Dermis blood vessel endothelial cell (primary cell): ENCODE data around the gene PICALM. TPM values are rescaled to one million over a fixed set of nuclear protein-coding genes. Genes with fewer than 3 reads are reported as not detected.

Experiments used
- DNase-seq: peaks from one replicate; pipeline ENCODE4 v3.0.0; 2010
- total RNA-seq: library from RNA; depleted of rRNA; stranded (reverse); fragments of >200 nt; gene quantifications from 2 replicates; pipeline ENCODE4 v1.2.3, GENCODE V29; 2014

PICALM gene
- total RNA-seq, 1 donor from 2014 or later: 240 TPM

GRCh38 chr11:86046116-86046515 is 22.8 kb downstream of the PICALM start:
- no peak for DNase-seq

DNA sequence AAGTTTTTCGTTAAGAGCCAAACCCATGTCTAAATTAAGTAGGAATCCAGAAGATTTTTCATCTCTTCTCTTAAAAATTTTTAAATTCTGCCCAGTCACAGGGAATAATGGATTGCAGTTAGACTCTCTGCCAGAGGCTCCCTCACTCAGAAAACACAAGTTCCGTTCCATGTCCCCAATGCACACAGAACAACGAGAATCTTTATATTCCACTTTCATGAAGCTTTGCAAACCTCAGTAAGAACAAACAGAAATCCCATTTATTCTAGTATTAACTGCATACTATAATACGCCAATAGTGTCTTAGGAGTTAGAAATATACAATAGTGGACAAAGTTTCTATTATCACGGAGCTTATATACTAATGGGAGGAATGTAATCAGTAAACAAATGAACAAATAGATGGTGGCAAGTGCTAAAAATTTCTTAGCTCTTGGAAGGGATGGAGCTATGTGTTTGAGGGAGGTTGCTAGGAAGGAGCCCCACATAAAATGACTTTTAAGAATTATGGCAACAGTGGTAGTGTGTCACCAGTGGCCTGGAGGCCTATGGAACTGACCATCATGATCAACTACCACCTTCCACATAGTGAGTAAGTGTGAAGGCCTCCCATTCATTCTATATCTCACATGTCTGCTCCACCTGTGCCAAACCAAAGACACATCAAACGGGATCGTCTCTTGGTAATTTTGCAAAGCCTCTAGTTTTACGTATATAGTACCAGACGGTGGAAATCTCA is 24.9 kb downstream of the PICALM start:
- DNase-seq: no peak

DNA sequence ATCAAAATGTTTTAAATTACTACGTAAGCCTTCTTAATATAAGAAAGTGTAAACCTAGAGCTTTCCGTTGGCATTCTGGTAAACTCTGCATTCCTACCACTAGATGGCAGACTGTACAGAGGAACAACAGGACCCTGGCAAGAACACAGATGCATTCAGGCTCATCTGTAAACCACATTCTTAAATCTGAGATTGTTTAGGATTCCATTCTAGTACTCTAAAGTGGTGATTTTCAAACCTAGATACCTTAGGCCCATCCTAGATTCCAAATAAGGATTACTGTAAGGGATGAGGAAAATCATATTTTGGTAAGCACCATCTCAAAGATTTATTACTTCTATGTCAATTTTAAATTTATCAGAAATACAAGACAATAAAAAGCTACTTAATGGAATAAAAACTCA is 26.9 kb downstream of the PICALM start:
- DNase-seq: peak; percentile 94

GRCh38 chr11:86040919-86041850 is 27.7 kb downstream of the PICALM start:
- DNase-seq: no peak

- DNase-seq: no peak
Observed at GRCh38 chr11:86039094-86039493, 29.8 kb downstream of the PICALM start.

DNA sequence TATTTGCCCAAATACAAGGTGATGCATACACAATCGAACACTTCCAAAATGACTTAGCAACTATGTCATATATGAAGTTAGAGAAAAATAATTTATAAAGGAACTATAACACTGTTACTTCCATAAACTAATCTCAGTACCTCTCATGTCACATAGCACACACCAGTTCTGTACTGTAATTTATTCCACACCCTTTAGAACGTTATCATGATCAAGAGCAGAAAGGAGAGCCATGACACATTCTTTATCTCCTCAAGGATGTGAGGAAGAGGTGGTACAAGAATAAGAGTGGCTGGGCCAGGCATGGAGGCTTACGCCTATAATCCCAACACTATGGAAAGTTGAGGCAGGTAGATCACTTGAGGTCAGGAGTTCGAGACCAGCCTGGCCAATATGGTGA is 31.1 kb downstream of the PICALM start:
- no peak for DNase-seq

- DNase-seq: no peak
Observed at GRCh38 chr11:86035920-86036319, 33.0 kb downstream of the PICALM start.

GRCh38 chr11:86035164-86035563 is 33.7 kb downstream of the PICALM start:
- no peak for DNase-seq

DNA sequence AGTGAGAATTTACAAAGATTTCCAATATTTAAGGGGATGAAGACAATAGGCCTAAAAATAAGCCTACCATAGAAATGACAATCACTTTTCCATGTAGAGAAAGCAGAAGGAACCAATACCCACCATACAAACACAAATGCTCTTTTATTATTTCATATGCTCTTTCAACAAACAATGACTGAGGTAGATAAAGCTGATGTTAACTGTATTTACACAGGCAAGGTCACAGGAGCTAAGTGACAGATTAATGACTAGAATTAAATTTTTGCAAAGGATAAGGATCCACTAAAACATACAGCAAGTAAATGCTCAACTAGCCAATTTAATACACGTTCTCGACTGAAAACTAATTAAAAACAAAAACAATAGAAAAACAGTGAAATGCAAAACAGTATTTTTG is 34.2 kb downstream of the PICALM start:
- DNase-seq: no peak

DNA sequence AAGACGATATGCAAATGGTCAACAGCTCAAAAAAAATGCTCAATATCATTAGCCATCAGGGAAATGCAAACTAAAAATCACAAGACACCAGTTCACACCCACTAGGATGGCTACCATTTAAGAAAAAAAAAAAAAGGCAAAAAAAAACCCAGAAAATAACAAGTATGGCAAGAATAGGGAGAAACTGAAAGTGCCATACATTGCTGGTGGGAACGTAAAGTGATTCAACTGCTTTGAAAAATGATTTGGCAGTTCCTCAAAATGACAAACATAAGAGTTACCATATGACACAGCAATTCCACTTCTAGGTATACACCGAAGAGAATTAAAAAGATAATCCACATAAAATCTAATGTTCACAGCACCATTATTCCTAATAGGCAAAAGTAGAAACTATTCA is 47.5 kb downstream of the PICALM start:
- DNase-seq: no peak

DNA sequence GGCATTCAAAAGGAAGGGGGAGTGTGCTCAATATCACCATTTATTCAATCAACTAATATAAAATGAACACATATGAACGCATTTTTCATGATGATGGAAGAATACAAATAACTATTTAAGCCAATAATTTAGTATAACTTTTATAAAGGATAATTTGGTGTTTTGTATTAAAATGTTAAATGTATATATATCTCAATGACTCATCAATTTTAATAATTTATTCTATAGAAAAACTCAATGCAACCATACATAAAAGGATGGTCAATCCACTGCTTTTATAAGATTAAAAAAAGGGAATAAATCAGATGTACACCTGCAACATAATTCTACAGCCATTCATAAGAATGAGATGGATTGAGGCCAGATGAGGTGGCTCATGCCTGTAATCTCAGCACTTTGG is 50.6 kb downstream of the PICALM start:
- no peak for DNase-seq

DNA sequence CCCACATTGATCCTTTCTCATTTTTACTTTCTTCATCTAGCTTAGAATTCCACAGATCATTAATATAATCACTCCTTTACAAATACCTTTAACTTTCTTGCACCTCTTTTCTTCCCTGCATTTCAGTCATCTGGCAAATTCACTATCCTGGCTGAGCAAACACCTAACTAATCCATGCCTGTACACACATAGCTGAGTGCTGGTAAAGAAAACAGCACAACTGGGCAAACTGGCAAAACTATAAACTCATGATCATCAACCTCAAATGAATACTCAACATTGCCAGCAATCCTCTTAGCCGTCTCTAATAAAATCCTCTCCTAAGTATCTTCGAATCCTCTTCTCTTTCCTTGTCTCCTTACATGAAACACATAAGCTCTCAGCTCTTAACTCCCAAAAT is 52.4 kb downstream of the PICALM start:
- no peak for DNase-seq

DNA sequence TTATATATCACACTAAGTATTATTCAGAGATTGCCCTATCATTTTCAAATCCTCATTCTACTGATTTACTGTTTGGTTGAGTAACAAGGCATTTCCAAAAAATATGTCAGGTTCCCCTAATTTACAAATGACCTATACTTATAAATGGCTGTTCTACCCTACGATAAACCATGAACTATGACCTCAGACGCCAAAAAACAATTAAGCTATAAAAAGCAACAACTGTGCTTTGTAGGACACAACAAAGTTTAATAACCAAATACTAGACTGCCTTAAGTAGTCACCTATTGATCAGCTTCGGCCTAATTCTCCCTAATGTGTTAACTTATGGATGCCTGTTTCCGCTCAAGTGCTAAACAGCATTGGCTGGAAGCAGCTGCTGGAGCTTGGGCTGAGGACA is 53.2 kb downstream of the PICALM start:
- DNase-seq: no peak

GRCh38 chr11:86014221-86014620 is 54.7 kb downstream of the PICALM start:
- no peak for DNase-seq

DNA sequence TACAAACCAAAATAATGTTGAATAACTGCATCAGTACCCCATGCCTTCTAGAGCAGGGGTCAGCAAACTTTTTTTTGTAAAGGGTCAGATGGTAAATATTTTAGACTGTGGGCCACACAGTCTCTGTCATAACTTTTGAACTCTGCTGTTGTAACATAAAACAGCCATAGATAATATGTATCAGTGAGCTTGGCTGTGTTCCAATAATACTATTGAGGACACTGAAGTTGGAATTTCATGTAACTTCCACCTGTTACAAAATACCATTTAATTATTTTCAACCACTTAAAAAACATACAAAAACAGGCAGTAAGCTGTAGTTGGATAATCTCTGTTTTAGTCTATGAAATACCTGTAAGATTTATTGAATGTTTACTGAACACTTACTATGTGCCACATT is 55.2 kb downstream of the PICALM start:
- no peak for DNase-seq

DNA sequence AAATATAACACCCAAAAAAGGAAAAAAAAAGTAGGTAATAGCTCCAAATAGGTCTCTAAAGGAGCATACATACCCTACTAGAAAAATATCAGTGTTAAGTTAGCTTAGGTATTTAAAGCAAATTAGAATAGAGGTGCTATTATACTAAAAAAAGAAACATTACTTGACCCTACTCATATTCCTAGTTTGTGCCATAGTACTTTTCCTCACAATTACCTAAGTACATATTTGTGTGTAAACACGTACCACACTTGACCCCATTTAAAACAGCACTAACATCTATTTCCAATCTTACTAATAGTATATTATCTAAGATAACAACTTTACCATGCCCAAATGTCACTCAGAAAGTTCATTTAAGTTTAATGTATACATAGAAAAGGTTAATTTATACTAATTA is 57.7 kb downstream of the PICALM start:
- no peak for DNase-seq

- DNase-seq: no peak
Observed at GRCh38 chr11:86003654-86004053, 65.2 kb downstream of the PICALM start.

- no peak for DNase-seq
Observed at GRCh38 chr11:86002431-86002830, 66.5 kb downstream of the PICALM start.

DNA sequence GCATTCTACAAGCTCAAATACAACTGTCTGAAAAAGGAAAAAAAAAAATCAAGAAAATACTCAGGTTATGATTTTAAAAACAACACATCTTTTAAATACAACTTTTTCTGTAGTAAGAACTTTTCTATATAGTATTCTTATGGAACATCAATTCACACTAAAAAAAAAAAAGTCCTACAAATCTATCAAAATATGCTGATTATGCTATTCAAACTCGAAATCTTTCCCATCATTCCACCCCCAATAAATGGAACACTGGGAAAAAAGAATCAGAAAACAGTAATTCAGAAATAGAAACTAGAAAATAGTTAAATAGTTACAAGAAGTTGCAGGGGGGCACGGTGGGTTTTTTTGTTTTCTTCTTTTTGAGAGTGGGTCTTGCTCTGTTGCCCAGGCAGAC is 77.4 kb downstream of the PICALM start:
- DNase-seq: no peak

- no peak for DNase-seq
Observed at GRCh38 chr11:85989746-85990145, 79.1 kb downstream of the PICALM start.

GRCh38 chr11:85988780-85989179 is 80.1 kb downstream of the PICALM start:
- no peak for DNase-seq

DNA sequence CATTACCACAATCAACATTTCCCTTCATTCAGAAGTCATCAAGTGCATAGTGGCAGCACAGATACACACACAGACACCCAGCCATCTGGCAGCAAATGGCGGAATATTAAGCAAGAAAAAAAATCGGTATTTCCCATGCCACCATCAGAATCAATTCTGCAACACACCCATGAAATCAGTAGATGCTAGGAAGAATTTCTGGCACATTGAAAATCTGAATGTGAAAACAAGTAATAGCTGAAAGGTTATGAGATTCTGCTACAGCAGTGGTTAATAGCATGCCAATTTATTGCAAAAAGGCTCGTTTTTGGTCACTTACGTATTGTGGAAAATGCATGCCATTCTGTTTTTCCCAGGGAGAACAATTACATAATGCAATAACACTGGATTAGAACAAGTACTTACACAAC is 91.1 kb downstream of the PICALM start:
- DNase-seq: no peak

- no peak for DNase-seq
Observed at GRCh38 chr11:85976525-85976924, 92.4 kb downstream of the PICALM start.

DNA sequence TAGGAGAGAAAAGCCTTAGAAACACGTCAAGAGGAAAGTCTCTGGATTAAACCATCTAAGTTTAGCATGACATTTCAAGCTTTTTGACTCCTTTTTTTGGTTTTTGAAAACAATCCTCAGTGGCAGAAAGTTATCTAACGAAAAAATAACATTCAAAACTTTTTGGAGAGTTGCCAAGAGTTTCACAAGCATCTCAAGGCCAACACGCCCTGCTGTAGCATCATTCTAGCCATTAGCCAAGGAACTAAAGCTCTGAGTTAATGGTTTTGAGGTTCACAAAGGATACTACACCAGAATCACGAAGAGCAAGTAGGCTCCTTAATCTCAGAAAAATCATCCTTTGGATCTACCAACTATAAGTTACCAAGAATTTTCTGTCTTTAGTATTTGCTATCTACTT is 94.8 kb downstream of the PICALM start:
- no peak for DNase-seq
